NT2/D1 (cell line): ENCODE data around the gene BEND7.

ENCODE experiments used
- YY1 ChIP-seq: IDR thresholded peaks from 2 replicates; pipeline ENCODE4 v1.6.1; 2011; ENCODE audit not compliant: insufficient read length, insufficient read depth
- ZNF274 ChIP-seq: IDR thresholded peaks from 2 replicates; pipeline ENCODE4 v1.6.1; 2011; ENCODE audit warnings: mild to moderate bottlenecking, low read depth, low read length

- TF ChIP-seq YY1 (no peak), ZNF274 (no peak)
These were observed 70.7 kb downstream of the BEND7 start for GRCh38 chr10:13457958-13458686.
